Fibroblast of lung (primary cell): ENCODE results near the gene HTT. TPM values are rescaled to one million over a fixed set of nuclear protein-coding genes. Genes with fewer than 3 reads are reported as not detected.

Experiments
- DNase-seq, 2 donors: peaks; one replicate each; pipeline versions ENCODE4 v3.0.0 to v3.0.0-alpha.2; 2010; ENCODE audit warnings: low read depth in 2 of 2
- H2AFZ ChIP-seq: 2 replicates; pipeline ENCODE4 v1.5.1; 2012; ENCODE audit warnings: low read length, control low read depth, inconsistent platforms
- H3K27ac ChIP-seq: 2 replicates; pipeline ENCODE4 v1.5.1; 2011; ENCODE audit warnings: low read length, control low read depth; ENCODE audit not compliant: insufficient read depth
- H3K27me3 ChIP-seq: 2 replicates; pipeline ENCODE4 v1.5.1; 2011; ENCODE audit warnings: mild to moderate bottlenecking, low read length; ENCODE audit not compliant: control insufficient read depth, insufficient read depth
- H3K36me3 ChIP-seq: 2 replicates; pipeline ENCODE4 v1.5.1; 2011; ENCODE audit warnings: low read length; ENCODE audit not compliant: control insufficient read depth, insufficient read depth
- H3K4me1 ChIP-seq: 2 replicates; pipeline ENCODE4 v1.5.1; 2011; ENCODE audit warnings: low read length; ENCODE audit not compliant: control insufficient read depth, insufficient read depth; ENCODE audit errors: extremely low read depth
- H3K4me2 ChIP-seq: 2 replicates; pipeline ENCODE4 v1.5.1; 2011; ENCODE audit warnings: low read length, control low read depth; ENCODE audit not compliant: insufficient read depth; ENCODE audit errors: extremely low read depth
- H3K4me3 ChIP-seq, 4 experiments: fragments of 200-600 bp in 1 of 4; sonication (generic) in 1 of 4; replicated peaks in 1 of 4; 2 replicates each; pipeline ENCODE4 v1.5.1; 2011 to 2016; ENCODE audit warnings: low read length in 4 of 4, low read depth in 3 of 4, mild to moderate bottlenecking in 3 of 4, control low read depth in 2 of 4, inconsistent platforms in 1 of 4, mixed read lengths in 1 of 4; ENCODE audit not compliant: insufficient read depth in 1 of 4; ENCODE audit errors: control extremely low read depth in 1 of 4
- H3K79me2 ChIP-seq: 2 replicates; pipeline ENCODE4 v1.5.1; 2012; ENCODE audit warnings: mild to moderate bottlenecking, low read length, inconsistent platforms; ENCODE audit not compliant: control insufficient read depth, insufficient read depth
- H3K9ac ChIP-seq: 2 replicates; pipeline ENCODE4 v1.5.1; 2011; ENCODE audit warnings: mild to moderate bottlenecking, low read length, control low read depth; ENCODE audit not compliant: insufficient read depth
- H3K9me3 ChIP-seq: 2 replicates; pipeline ENCODE4 v1.5.1; 2012; ENCODE audit warnings: low read depth, low read length; ENCODE audit not compliant: control insufficient read depth, insufficient read depth
- H4K20me1 ChIP-seq: 2 replicates; pipeline ENCODE4 v1.5.1; 2011; ENCODE audit warnings: low read length; ENCODE audit not compliant: control insufficient read depth, insufficient read depth; ENCODE audit errors: extremely low read depth
- EZH2 ChIP-seq: IDR thresholded peaks from 2 replicates; pipeline ENCODE4 v1.5.1; 2012; ENCODE audit warnings: low read length, control low read depth, mild to moderate bottlenecking; ENCODE audit errors: missing control alignments
- polyA plus RNA-seq, 2 donors: library from polyadenylated mRNA; depleted of rRNA in 1 of 2; stranded (reverse) in 1 of 2; unstranded in 1 of 2; fragments of >200 nt; gene quantifications; 2 replicates each; pipeline ENCODE4 v1.2.1, GENCODE V29; 2011 to 2012; ENCODE audit warnings: missing spikeins in 1 of 2
- total RNA-seq: library from RNA; depleted of rRNA; stranded (reverse); fragments of >200 nt; gene quantifications from 2 replicates; pipeline ENCODE4 v1.2.1, GENCODE V29; 2014
- TF ChIP-seq, protein P1 (sequence below), 2 donors: IDR thresholded peaks in 1 of 2; conservative IDR thresholded peaks in 1 of 2; 1 replicate in 1 of 2; 2 replicates in 1 of 2; pipeline ENCODE4 v1.5.1; 2011 to 2012; ENCODE audit warnings: low read length in 2 of 2, control low read depth in 1 of 2, inconsistent platforms in 1 of 2, low read depth in 1 of 2, mild to moderate bottlenecking in 1 of 2

The HTT gene
- total and polyA plus RNA-seq, 2 donors (not counting 1 experiment from before 2014, with no cell fraction given), result 13.2 to 41.8 TPM

DNA sequence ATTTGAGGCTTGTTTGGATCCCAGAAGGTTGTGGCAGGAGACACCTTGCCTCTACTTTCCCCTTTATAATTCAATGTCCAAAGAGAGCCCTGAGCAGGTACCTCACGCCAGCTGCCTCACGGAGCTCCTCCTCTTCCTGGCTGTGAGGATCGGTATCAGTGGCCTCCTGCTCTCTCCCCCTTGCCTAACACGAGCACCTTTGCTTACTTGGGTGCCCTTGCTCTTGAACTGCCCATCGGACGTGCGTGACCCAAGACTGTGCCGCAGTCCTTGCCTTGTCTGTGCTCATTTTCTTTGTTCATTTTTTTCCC, 146.7 kb downstream of the HTT start:
- Histone ChIP-seq H3K4me1 (no peaks in the 10 kb centered on the region), H3K4me2 (no peak overlapping the region), H3K79me2 (no peaks in the 10 kb centered on the region), H4K20me1 (no peaks in the 10 kb centered on the region), H3K9ac (no peak overlapping the region), H3K9me3 (no peaks in the 10 kb centered on the region), H3K27ac (no peak overlapping the region), H3K27me3 (no peaks in the 10 kb centered on the region), H3K36me3 (peaks cover 17% of the 10 kb centered on the region), H3K4me3 (no peak overlapping the region), H2AFZ (no peak overlapping the region)
- TF ChIP-seq, protein P1, sequence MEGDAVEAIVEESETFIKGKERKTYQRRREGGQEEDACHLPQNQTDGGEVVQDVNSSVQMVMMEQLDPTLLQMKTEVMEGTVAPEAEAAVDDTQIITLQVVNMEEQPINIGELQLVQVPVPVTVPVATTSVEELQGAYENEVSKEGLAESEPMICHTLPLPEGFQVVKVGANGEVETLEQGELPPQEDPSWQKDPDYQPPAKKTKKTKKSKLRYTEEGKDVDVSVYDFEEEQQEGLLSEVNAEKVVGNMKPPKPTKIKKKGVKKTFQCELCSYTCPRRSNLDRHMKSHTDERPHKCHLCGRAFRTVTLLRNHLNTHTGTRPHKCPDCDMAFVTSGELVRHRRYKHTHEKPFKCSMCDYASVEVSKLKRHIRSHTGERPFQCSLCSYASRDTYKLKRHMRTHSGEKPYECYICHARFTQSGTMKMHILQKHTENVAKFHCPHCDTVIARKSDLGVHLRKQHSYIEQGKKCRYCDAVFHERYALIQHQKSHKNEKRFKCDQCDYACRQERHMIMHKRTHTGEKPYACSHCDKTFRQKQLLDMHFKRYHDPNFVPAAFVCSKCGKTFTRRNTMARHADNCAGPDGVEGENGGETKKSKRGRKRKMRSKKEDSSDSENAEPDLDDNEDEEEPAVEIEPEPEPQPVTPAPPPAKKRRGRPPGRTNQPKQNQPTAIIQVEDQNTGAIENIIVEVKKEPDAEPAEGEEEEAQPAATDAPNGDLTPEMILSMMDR (conservative IDR thresholded peaks at IDR 0.05 in 1 of 2, IDR thresholded peaks at IDR 0.05 in 1 of 2; ENCODE audit: low read depth in 1 of 2, low read length in 2 of 2), result no peak
- no peak for TF ChIP-seq EZH2
- DNase-seq, result no peak

GRCh38 chr4:3221996-3222395, 147.5 kb downstream of the HTT start:
- no peaks in the 10 kb centered on the region for H3K27me3 ChIP-seq
- no peak for DNase-seq
- no peak overlapping the region for H3K4me2 ChIP-seq
- no peaks in the 10 kb centered on the region for H3K4me1 ChIP-seq
- H3K79me2 ChIP-seq, result no peaks in the 10 kb centered on the region
- no peak overlapping the region for H2AFZ ChIP-seq
- no peak overlapping the region for H3K4me3 ChIP-seq
- H3K9me3 ChIP-seq, result no peaks in the 10 kb centered on the region
- H3K27ac ChIP-seq, result no peak overlapping the region
- no peak overlapping the region for H3K9ac ChIP-seq
- peaks cover 17% of the 10 kb centered on the region for H3K36me3 ChIP-seq
- TF ChIP-seq, protein P1 (conservative IDR thresholded peaks at IDR 0.05 in 1 of 2, IDR thresholded peaks at IDR 0.05 in 1 of 2; ENCODE audit: low read depth in 1 of 2, low read length in 2 of 2), result no peak
- TF ChIP-seq EZH2, result no peak
- H4K20me1 ChIP-seq, result no peaks in the 10 kb centered on the region

- Histone ChIP-seq H3K36me3 (peaks cover 18% of the 10 kb centered on the region), H3K9ac (no peak overlapping the region), H3K79me2 (no peaks in the 10 kb centered on the region), H3K27ac (no peak overlapping the region), H4K20me1 (no peaks in the 10 kb centered on the region), H3K4me3 (no peak overlapping the region), H3K27me3 (no peaks in the 10 kb centered on the region), H3K4me2 (no peak overlapping the region), H3K4me1 (no peaks in the 10 kb centered on the region), H2AFZ (no peak overlapping the region), H3K9me3 (no peaks in the 10 kb centered on the region)
- no peak for TF ChIP-seq EZH2
- TF ChIP-seq, protein P1 (conservative IDR thresholded peaks at IDR 0.05 in 1 of 2, IDR thresholded peaks at IDR 0.05 in 1 of 2; ENCODE audit: low read depth in 1 of 2, low read length in 2 of 2), result no peak
- DNase-seq, result no peak
Observed at GRCh38 chr4:3223346-3223745, 148.9 kb downstream of the HTT start.
